GM12878 (cell line): ENCODE results near the gene CHN2. TPM values are rescaled to one million over a fixed set of nuclear protein-coding genes. Genes with fewer than 3 reads are reported as not detected.

Experiments used
- ATAC-seq: fragments of 200-7000 bp; cut with Tn5 transposase; 3 replicates; pipeline ENCODE4 v1.9.1; 2020; ENCODE audit warnings: mild to moderate bottlenecking, moderate library complexity
- BruUV-seq: library from RNA; stranded (reverse); fragments of 400-500 nt; replicated peaks from 2 replicates; lab custom pipeline; 2021; lab: Mats Ljungman, UMichigan
- CTCF ChIA-PET: fragments of 300-600 bp; sonication (Branson Sonifier 250); formaldehyde crosslinking; extraction: SDS; loops from one replicate; lab custom pipeline; 2021; ENCODE audit warnings: inconsistent platforms; lab: Yijun Ruan, JAX
- POLR2A ChIA-PET: fragments of 350-600 bp; formaldehyde crosslinking; extraction: SDS; loops from one replicate; lab custom pipeline; 2021; ENCODE audit warnings: inconsistent platforms; lab: Charles Lee
- RAD21 ChIA-PET: fragments of 300-600 bp; sonication (Branson Sonifier 250); formaldehyde crosslinking; loops from one replicate; lab custom pipeline; 2023; ENCODE audit warnings: antibody characterized with exemption; ENCODE audit not compliant: unreplicated experiment; lab: Charles Lee
- SMC1A ChIA-PET: fragments of 300-600 bp; sonication (Branson Sonifier 250); formaldehyde crosslinking; loops from one replicate; lab custom pipeline; 2023; ENCODE audit not compliant: unreplicated experiment, uncharacterized antibody; lab: Charles Lee
- DNase-seq: peaks from one replicate; pipeline ENCODE4 v3.0.0-alpha.2; 2011; ENCODE audit warnings: low read depth, low spot score
- FAIRE-seq: peaks from 3 replicates; lab custom pipeline; 2011; peaks lifted over from hg19 to GRCh38; lab: Jason Lieb, UNC
- H2AFZ ChIP-seq: 2 replicates; pipeline ENCODE4 v1.6.0; 2011; ENCODE audit warnings: low read depth, low read length, control low read depth; ENCODE audit not compliant: control insufficient read depth
- H3K27ac ChIP-seq: 2 replicates; pipeline ENCODE4 v1.5.1; 2011; ENCODE audit warnings: control low read depth; ENCODE audit not compliant: control insufficient read depth, insufficient read depth
- H3K27me3 ChIP-seq, 2 experiments: replicated peaks in 1 of 2; 2 replicates each; pipeline versions ENCODE4 v1.6.0 to v1.6.1; 2011; ENCODE audit warnings: low read length in 1 of 2; ENCODE audit not compliant: control insufficient read depth in 2 of 2, insufficient read depth in 2 of 2
- H3K36me3 ChIP-seq, 2 experiments: 2 replicates each; pipeline ENCODE4 v1.5.1; 2011; ENCODE audit warnings: low read length in 1 of 2; ENCODE audit not compliant: control insufficient read depth in 2 of 2, insufficient read depth in 2 of 2
- H3K4me1 ChIP-seq: 2 replicates; pipeline ENCODE4 v1.6.1; 2011; ENCODE audit warnings: mild to moderate bottlenecking, low read length, moderate library complexity, mixed read lengths; ENCODE audit not compliant: control insufficient read depth, insufficient read depth
- H3K4me2 ChIP-seq: 2 replicates; pipeline ENCODE4 v1.6.0; 2011; ENCODE audit warnings: control low read depth; ENCODE audit not compliant: control insufficient read depth, insufficient read depth
- H3K4me3 ChIP-seq: fragments of 200-600 bp; sonication (generic); 2 replicates; pipeline ENCODE4 v1.5.1; 2016
- H3K79me2 ChIP-seq: 2 replicates; pipeline ENCODE4 v1.6.0; 2011; ENCODE audit warnings: low read length; ENCODE audit not compliant: control insufficient read depth, insufficient read depth
- H3K9ac ChIP-seq: 2 replicates; pipeline ENCODE4 v1.8.0; 2011; ENCODE audit warnings: low read length, control low read depth, mixed read lengths; ENCODE audit not compliant: control insufficient read depth, insufficient read depth
- H3K9me3 ChIP-seq: replicated peaks from 3 replicates; pipeline ENCODE4 v1.5.1; 2011; ENCODE audit warnings: mild to moderate bottlenecking, low read length; ENCODE audit not compliant: control insufficient read depth, insufficient read depth
- H4K20me1 ChIP-seq: 2 replicates; pipeline ENCODE4 v1.6.0; 2011; ENCODE audit not compliant: control insufficient read depth, insufficient read depth
- BMI1 ChIP-seq: fragments of 450-650 bp; IDR thresholded peaks from 2 replicates; pipeline ENCODE4 v1.6.1; 2016; ENCODE audit warnings: mild to moderate bottlenecking, moderate library complexity, borderline replicate concordance
- CBFB ChIP-seq: IDR thresholded peaks from 2 replicates; pipeline ENCODE4 v1.6.1; 2016; ENCODE audit warnings: antibody characterized with exemption, low read depth
- EP300 ChIP-seq, 2 experiments: fragments of 150-350 bp in 1 of 2; IDR thresholded peaks; 2 replicates each; pipeline ENCODE4 v1.6.1; 2011 to 2012; ENCODE audit warnings: low read depth in 2 of 2, low read length in 2 of 2, borderline replicate concordance in 1 of 2, improper control_type of control experiment in 1 of 2, inconsistent platforms in 1 of 2; ENCODE audit not compliant: control insufficient read depth in 1 of 2
- HDGF ChIP-seq: fragments of 450-650 bp; IDR thresholded peaks from 2 replicates; pipeline ENCODE4 v1.6.1; 2016; ENCODE audit warnings: antibody characterized with exemption
- RAD51 ChIP-seq: fragments of 450-650 bp; IDR thresholded peaks from 2 replicates; pipeline ENCODE4 v1.6.1; 2016; ENCODE audit warnings: moderate library complexity, mild to moderate bottlenecking, inconsistent platforms
- RELA ChIP-seq: fragments of 450-650 bp; IDR thresholded peaks from 2 replicates; pipeline ENCODE4 v1.8.0; 2014; ENCODE audit warnings: borderline replicate concordance; ENCODE audit not compliant: partially characterized antibody
- SIN3A ChIP-seq: IDR thresholded peaks from 2 replicates; pipeline ENCODE4 v1.6.1; 2012; ENCODE audit warnings: low read depth, low read length, improper control_type of control experiment
- SMC3 ChIP-seq: IDR thresholded peaks from 2 replicates; pipeline ENCODE4 v1.6.1; 2011; ENCODE audit warnings: low read length, improper control_type of control experiment, borderline replicate concordance
- SP1 ChIP-seq: IDR thresholded peaks from one replicate; pipeline ENCODE4 v1.6.1; 2011; ENCODE audit warnings: low read depth, low read length
- ZNF384 ChIP-seq: IDR thresholded peaks from 2 replicates; pipeline ENCODE4 v1.6.1; 2012; ENCODE audit warnings: low read depth, mild to moderate bottlenecking, low read length, improper control_type of control experiment, borderline replicate concordance
- WGBS: methylation state at CpG from one replicate; pipeline ENCODE4 v1.1.6; 2016; ENCODE audit warnings: low lambda C conversion rate; ENCODE audit not compliant: insufficient replicate concordance, insufficient coverage; ENCODE audit errors: missing lambda C conversion rate; 5-methylcytosine and 5-hydroxymethylcytosine counted together
- in situ Hi-C: fragments of 300-500 bp; cut with MboI; formaldehyde crosslinking; loops from 9 replicates; pipeline ENCODE4 v1.14.3; 2018; ENCODE audit warnings: mixed read lengths
- intact Hi-C: fragments of 100-400 bp; cut with micrococcal nuclease; formaldehyde crosslinking; loops from one replicate; pipeline ENCODE4 v1.14.2; 2022; ENCODE audit not compliant: unreplicated experiment
- polyA plus RNA-seq, 11 experiments: library from polyadenylated mRNA; depleted of rRNA in 4 of 11; unstranded in 6 of 11; stranded (reverse) in 5 of 11; fragments of >200 nt; fragmentation: Nextera tagmentation in 4 of 11; fragmentation: Illumina TruSeq in 1 of 11; extraction: Ambion mirVana in 4 of 11; extraction: Trizol in 1 of 11; gene quantifications; 1 replicate in 1 of 11; 2 replicates in 10 of 11; pipeline versions ENCODE4 v1.2.1 to v1.2.3, GENCODE V29; 2011 to 2016; ENCODE audit warnings: inconsistent platforms in 2 of 11, missing spikeins in 2 of 11, low read depth in 1 of 11
- total RNA-seq, 4 experiments: library from RNA; depleted of rRNA in 3 of 4; stranded (reverse); fragments of >200 nt in 3 of 4; fragmentation: Illumina TruSeq in 1 of 4; extraction: Trizol in 1 of 4; gene quantifications; 2 replicates each; pipeline versions ENCODE4 v1.2.1 to v1.2.3, GENCODE V29; 2013 to 2021
- TF ChIP-seq, protein P1 (sequence below): fragments of 450-650 bp; IDR thresholded peaks from 2 replicates; pipeline ENCODE4 v1.6.1; 2018; ENCODE audit warnings: mild to moderate bottlenecking, low read depth, moderate library complexity; ENCODE audit not compliant: partially characterized antibody
- TF ChIP-seq, protein P2 (sequence below): IDR thresholded peaks from 2 replicates; pipeline ENCODE4 v1.6.1; 2012; ENCODE audit warnings: low read depth, low read length, improper control_type of control experiment

Gene CHN2
- total and polyA plus RNA-seq, 10 of the 15 experiments (the other 5 are each of a cell fraction or from before 2014, with no cell fraction given): 0.11 to 3.8 (median 0.37) TPM; not detected in 2

DNA sequence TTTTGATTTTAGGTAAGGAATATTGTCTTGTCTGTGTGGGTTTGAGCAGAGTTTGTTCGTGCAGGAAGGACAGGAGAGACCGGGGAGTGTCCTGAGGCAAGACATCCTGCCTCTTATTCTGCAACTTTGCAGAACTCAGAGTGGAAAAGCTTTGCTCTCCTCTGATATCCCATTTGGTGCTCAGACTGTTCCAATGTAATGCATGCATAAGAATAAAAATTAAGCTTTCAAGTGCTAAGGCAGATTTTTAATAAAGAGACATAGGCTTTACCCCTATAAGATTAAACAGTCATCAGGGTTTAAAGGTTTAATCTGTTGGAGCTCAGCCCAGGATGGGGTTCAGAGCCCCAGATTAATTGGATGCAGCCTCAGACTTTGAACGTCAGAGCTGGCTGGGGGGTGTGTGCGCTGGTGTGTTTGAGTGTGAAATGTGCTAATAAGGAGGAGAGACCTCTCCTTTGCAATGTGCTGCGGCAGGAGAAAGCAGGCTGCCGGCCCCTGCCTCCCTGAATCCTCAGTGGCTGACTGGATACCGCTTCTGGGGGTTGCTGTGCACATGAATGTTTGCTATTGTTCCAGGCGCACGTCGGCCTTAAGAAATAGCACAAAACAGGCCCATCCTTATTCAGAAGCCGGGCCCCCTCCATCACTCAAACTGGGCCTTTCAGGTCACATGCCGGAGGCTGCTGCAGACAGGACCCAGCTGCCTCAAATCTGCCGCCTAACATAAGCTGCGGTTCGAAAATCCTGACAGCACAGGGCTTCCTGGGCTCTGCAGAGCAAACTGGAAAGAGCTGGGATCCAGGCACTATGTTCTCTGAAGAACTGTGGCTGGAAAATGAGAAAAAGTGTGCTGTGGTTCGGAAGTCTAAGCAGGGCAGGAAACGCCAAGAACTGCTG lies 285.0 kb downstream of the CHN2 start:
- Histone ChIP-seq H3K4me2 (no peak overlapping the region), H3K36me3 (no peaks in the 10 kb centered on the region), H3K9ac (no peak overlapping the region), H3K79me2 (no peaks in the 10 kb centered on the region), H3K9me3 (no peaks in the 10 kb centered on the region), H3K27me3 (no peaks in the 10 kb centered on the region)
- SMC1A ChIA-PET: no interaction called here
- no peak for ATAC-seq
- no peak for DNase-seq
- in situ Hi-C loops (no loop called here), intact Hi-C loops (no loop called here)
- BruUV-seq: no TSS peak
- RAD21 ChIA-PET: no interaction called here
- WGBS: 34% methylated on average over 17 of the region's 17 CpGs
- TF ChIP-seq RELA (no peak), BMI1 (no peak), EP300 (IDR thresholded peaks at IDR 0.05; ENCODE audit: borderline replicate concordance in 1 of 2, control insufficient read depth in 1 of 2, low read depth in 2 of 2, low read length in 2 of 2) (no peak), CBFB (no peak), ZNF384 (no peak), RAD51 (no peak), SIN3A (no peak), SP1 (no peak), SMC3 (no peak), HDGF (no peak)
- TF ChIP-seq, protein P1, sequence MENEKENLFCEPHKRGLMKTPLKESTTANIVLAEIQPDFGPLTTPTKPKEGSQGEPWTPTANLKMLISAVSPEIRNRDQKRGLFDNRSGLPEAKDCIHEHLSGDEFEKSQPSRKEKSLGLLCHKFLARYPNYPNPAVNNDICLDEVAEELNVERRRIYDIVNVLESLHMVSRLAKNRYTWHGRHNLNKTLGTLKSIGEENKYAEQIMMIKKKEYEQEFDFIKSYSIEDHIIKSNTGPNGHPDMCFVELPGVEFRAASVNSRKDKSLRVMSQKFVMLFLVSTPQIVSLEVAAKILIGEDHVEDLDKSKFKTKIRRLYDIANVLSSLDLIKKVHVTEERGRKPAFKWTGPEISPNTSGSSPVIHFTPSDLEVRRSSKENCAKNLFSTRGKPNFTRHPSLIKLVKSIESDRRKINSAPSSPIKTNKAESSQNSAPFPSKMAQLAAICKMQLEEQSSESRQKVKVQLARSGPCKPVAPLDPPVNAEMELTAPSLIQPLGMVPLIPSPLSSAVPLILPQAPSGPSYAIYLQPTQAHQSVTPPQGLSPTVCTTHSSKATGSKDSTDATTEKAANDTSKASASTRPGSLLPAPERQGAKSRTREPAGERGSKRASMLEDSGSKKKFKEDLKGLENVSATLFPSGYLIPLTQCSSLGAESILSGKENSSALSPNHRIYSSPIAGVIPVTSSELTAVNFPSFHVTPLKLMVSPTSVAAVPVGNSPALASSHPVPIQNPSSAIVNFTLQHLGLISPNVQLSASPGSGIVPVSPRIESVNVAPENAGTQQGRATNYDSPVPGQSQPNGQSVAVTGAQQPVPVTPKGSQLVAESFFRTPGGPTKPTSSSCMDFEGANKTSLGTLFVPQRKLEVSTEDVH: no peak
- TF ChIP-seq, protein P2, sequence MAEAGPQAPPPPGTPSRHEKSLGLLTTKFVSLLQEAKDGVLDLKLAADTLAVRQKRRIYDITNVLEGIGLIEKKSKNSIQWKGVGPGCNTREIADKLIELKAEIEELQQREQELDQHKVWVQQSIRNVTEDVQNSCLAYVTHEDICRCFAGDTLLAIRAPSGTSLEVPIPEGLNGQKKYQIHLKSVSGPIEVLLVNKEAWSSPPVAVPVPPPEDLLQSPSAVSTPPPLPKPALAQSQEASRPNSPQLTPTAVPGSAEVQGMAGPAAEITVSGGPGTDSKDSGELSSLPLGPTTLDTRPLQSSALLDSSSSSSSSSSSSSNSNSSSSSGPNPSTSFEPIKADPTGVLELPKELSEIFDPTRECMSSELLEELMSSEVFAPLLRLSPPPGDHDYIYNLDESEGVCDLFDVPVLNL: no peak
- TF ChIP-seq, all 136 proteins: peak for 0
- Histone ChIP-seq H2AFZ (no peak overlapping the region), H3K4me3 (no peak overlapping the region), H4K20me1 (no peaks in the 10 kb centered on the region), H3K27ac (no peak overlapping the region), H3K4me1 (no peaks in the 10 kb centered on the region)
- FAIRE-seq: no peak
- POLR2A ChIA-PET: no interaction called here
- CTCF ChIA-PET: no interaction called here
